Smooth muscle cell (in vitro differentiated cells): ENCODE results near the gene LRRC47. TPM values are rescaled to one million over a fixed set of nuclear protein-coding genes. Genes with fewer than 3 reads are reported as not detected.

Experiments
- DNase-seq: peaks from one replicate; lab custom pipeline; 2025; ENCODE audit not compliant: unreplicated experiment; lab: John Stamatoyannopoulos, UW
- H2AFZ ChIP-seq: fragments of 200-600 bp; sonication (generic); 2 replicates; pipeline ENCODE4 v1.6.0; 2016; ENCODE audit warnings: antibody characterized with exemption, low read depth, mild to moderate bottlenecking
- H3F3A ChIP-seq: fragments of 200-600 bp; sonication (generic); 2 replicates; pipeline ENCODE4 v1.6.0; 2017; ENCODE audit warnings: antibody characterized with exemption, low read depth
- H3K27ac ChIP-seq: fragments of 200-600 bp; sonication (generic); 2 replicates; pipeline ENCODE4 v1.5.1; 2016; ENCODE audit warnings: low read depth, mild to moderate bottlenecking
- H3K27me3 ChIP-seq: fragments of 200-600 bp; sonication (generic); 2 replicates; pipeline ENCODE4 v1.6.1; 2016; ENCODE audit warnings: low read depth, mild to moderate bottlenecking
- H3K36me3 ChIP-seq: fragments of 200-600 bp; sonication (generic); 2 replicates; pipeline ENCODE4 v1.5.1; 2016; ENCODE audit warnings: low read depth
- H3K4me1 ChIP-seq: fragments of 200-600 bp; sonication (generic); 2 replicates; pipeline ENCODE4 v1.5.1; 2016; ENCODE audit warnings: low read depth
- H3K4me2 ChIP-seq: fragments of 200-600 bp; sonication (generic); 2 replicates; pipeline ENCODE4 v1.6.0; 2016; ENCODE audit warnings: mild to moderate bottlenecking
- H3K4me3 ChIP-seq: fragments of 200-600 bp; sonication (generic); 2 replicates; pipeline ENCODE4 v1.5.1; 2016; ENCODE audit warnings: mild to moderate bottlenecking
- H3K79me2 ChIP-seq: fragments of 200-600 bp; sonication (generic); 2 replicates; pipeline ENCODE4 v1.6.0; 2016; ENCODE audit warnings: low read depth, mild to moderate bottlenecking
- H3K9ac ChIP-seq: fragments of 200-600 bp; sonication (generic); 2 replicates; pipeline ENCODE4 v1.6.0; 2016; ENCODE audit warnings: low read depth
- H3K9me3 ChIP-seq: fragments of 200-600 bp; sonication (generic); replicated peaks from 2 replicates; pipeline ENCODE4 v1.5.1; 2016; ENCODE audit warnings: low read depth
- H4K20me1 ChIP-seq: fragments of 200-600 bp; sonication (generic); 2 replicates; pipeline ENCODE4 v1.6.0; 2016; ENCODE audit warnings: low read depth
- CTCF ChIP-seq: fragments of 200-600 bp; sonication (generic); IDR thresholded peaks from 2 replicates; pipeline ENCODE4 v1.5.1; 2017; ENCODE audit warnings: borderline replicate concordance, mild to moderate bottlenecking, antibody characterized with exemption; ENCODE audit not compliant: insufficient read depth, poor library complexity, severe bottlenecking
- WGBS: methylation state at CpG from one replicate; pipeline ENCODE4 v1.1.7; 2016; ENCODE audit warnings: low lambda C conversion rate; 5-methylcytosine and 5-hydroxymethylcytosine counted together
- polyA plus RNA-seq: library from polyadenylated mRNA; unstranded; fragments of >200 nt; fragmentation: Nextera tagmentation; extraction: Ambion mirVana; gene quantifications from 2 replicates; pipeline ENCODE4 v1.2.1, GENCODE V29; 2016
- total RNA-seq: library from RNA; depleted of rRNA; stranded (reverse); fragments of >200 nt; gene quantifications from 2 replicates; pipeline ENCODE4 v1.2.3, GENCODE V29; 2014

LRRC47 gene
- total and polyA plus RNA-seq, 2 experiments from 2014 or later, result 24.9 to 38.0 TPM

DNA sequence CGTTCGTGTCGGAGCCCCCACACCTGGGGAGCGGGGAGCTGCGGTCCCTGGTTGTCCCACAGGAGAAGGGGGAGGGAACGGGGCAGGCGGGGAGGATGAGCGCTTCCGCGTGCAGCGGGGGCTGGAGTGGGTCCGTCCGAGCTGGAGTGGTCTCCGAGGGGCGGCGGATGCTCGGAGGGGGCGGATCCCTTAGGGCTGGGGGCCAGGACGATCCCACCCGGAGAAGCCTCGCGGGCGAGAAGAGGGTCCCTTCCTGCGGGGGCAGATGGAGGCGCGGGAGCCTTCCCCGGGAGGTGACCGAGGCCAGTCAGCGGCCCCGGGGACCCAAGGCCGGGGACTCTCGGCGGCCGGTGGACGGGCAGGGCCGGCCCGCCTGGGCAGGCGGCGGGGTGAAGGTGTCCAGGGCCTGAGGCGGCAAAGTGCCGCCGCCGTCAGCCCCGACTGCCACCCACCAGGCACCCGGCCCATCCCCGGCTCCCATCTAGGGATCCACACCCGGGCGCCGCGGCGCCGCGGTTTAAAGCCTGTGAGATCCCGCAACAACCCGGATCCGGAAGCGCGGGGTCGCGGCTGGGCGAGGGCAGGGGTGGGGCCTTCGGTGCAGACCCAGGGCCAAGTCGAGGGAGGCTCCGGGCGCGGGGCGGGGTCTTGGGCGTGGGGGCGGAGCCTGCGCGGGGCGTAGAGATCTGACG lies 49.3 kb downstream of the LRRC47 start:
- H3K27ac ChIP-seq, result no peak overlapping the region
- peaks cover 29% of the 10 kb centered on the region for H4K20me1 ChIP-seq
- H3K79me2 ChIP-seq, result no peaks in the 10 kb centered on the region
- no peaks in the 10 kb centered on the region for H3F3A ChIP-seq
- WGBS, result 2% methylated on average over 54 of the region's 73 CpGs
- peak overlapping the region; percentile 99 for H3K4me2 ChIP-seq
- H3K9me3 ChIP-seq, result no peaks in the 10 kb centered on the region
- H3K27me3 ChIP-seq, result peaks cover 5% of the 10 kb centered on the region
- peaks cover 14% of the 10 kb centered on the region for H3K4me1 ChIP-seq
- no peak for TF ChIP-seq CTCF
- DNase-seq, result peak; percentile 42
- H3K4me3 ChIP-seq, result peak overlapping the region; percentile 78
- H3K9ac ChIP-seq, result peak overlapping the region; percentile 57
- no peaks in the 10 kb centered on the region for H3K36me3 ChIP-seq
- peak overlapping the region; percentile 64 for H2AFZ ChIP-seq

DNA sequence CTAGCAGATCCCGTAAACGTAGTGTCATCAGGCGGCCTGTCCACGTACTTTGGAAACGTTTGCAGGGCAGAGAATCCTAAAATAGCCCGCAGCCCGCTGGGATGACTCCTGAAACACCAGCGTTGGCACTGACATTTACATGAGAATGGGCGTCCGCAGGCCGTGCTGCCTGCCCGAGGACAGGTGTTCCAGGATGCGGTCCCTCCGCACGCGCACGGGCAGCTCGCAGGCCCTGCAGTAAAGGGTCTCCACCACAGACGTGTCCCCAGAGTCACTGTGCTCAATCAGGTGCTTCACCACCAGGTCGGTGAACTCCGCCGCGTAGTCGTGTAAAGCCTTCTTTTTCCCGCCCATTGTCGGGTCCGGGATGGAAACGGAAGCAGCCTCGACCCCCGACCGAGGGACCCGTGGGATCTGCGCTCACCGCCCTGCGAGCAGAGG lies 49.9 kb downstream of the LRRC47 start:
- no peak overlapping the region for H3K27ac ChIP-seq
- H3K4me1 ChIP-seq, result peaks cover 14% of the 10 kb centered on the region
- peaks cover 29% of the 10 kb centered on the region for H4K20me1 ChIP-seq
- H3K36me3 ChIP-seq, result no peaks in the 10 kb centered on the region
- no peak for DNase-seq
- H3K4me2 ChIP-seq, result peak overlapping the region; percentile 99
- H3K79me2 ChIP-seq, result no peaks in the 10 kb centered on the region
- H3K9me3 ChIP-seq, result no peaks in the 10 kb centered on the region
- H2AFZ ChIP-seq, result peak overlapping the region; percentile 64
- peak overlapping the region; percentile 78 for H3K4me3 ChIP-seq
- peak overlapping the region; percentile 57 for H3K9ac ChIP-seq
- TF ChIP-seq CTCF, result no peak
- H3K27me3 ChIP-seq, result peaks cover 5% of the 10 kb centered on the region
- H3F3A ChIP-seq, result no peaks in the 10 kb centered on the region
- WGBS, result 7% methylated on average over 34 of the region's 35 CpGs

DNA sequence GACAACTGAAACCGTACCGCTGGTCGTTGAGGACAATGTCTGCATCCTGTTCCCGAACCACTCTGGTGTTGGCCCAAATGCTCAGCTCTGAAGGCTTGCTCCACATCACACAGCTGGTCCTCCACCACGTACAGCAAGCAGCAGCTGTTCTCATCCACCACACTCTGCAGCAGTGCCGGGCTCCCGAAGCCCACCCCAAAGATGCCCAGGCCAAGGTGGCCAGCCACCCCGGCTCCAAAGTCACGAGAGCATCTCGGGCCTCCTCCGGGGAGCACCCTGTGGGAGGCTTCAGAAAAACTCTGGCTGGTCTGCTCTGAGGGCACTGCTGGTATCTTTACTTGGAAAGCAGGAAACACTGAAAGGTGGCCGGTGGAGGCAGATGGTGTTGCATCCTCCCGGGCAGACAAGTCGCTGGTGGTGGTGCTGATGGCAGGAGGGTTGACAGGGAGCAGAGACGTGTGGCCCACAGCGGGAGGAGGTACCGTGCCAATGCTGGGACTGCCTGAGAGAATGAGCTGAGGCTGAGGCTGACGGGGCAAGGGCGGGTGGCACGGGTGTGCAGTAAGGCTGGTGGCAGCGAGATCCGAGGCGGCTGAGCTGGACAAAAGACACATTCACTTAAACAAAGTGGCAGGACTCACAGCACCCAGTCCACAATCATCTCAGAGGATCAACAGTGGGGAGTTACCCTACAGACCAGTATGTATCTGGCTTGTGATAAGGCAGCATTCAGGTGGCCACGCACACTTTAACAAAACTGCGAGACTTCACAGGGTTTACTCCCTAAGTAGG lies 50.5 kb downstream of the LRRC47 start:
- Histone ChIP-seq H3F3A (no peaks in the 10 kb centered on the region), H3K36me3 (no peaks in the 10 kb centered on the region), H2AFZ (no peak overlapping the region), H3K4me2 (peak overlapping the region; percentile 99), H3K27me3 (peaks cover 5% of the 10 kb centered on the region), H3K27ac (no peak overlapping the region), H3K4me3 (peak overlapping the region; percentile 78), H3K4me1 (peaks cover 14% of the 10 kb centered on the region), H4K20me1 (peaks cover 29% of the 10 kb centered on the region), H3K9me3 (no peaks in the 10 kb centered on the region), H3K79me2 (no peaks in the 10 kb centered on the region), H3K9ac (no peak overlapping the region)
- WGBS, result 89% methylated on average over 25 of the region's 25 CpGs
- no peak for TF ChIP-seq CTCF
- DNase-seq, result no peak
